GM21528 (cell line): ENCODE results near the gene CCDC149.
A peak's percentile ranks its signal among the peaks of the same experiment; 100 is the strongest.

Experiments
- ATAC-seq: cut with Tn5 transposase; IDR thresholded peaks from one replicate; pipeline ENCODE4 v1.9.1; 2021; ENCODE audit warnings: mild to moderate bottlenecking, moderate library complexity; ENCODE audit not compliant: unreplicated experiment, low FRiP score

CCDC149 gene

GRCh38 chr4:24881508-24882196 is 31.2 kb downstream of the CCDC149 start:
- no peak for ATAC-seq

GRCh38 chr4:24880186-24880585 is 32.7 kb downstream of the CCDC149 start:
- ATAC-seq: no peak

GRCh38 chr4:24878636-24879016 is 34.2 kb downstream of the CCDC149 start:
- ATAC-seq: no peak

- ATAC-seq: no peak
These were observed 34.8 kb downstream of the CCDC149 start for GRCh38 chr4:24877868-24878635.

GRCh38 chr4:24876431-24876830 is 36.4 kb downstream of the CCDC149 start:
- no peak for ATAC-seq

GRCh38 chr4:24872720-24873119 is 40.1 kb downstream of the CCDC149 start:
- no peak for ATAC-seq

GRCh38 chr4:24871210-24871609 is 41.6 kb downstream of the CCDC149 start:
- no peak for ATAC-seq

- ATAC-seq: no peak
These were observed 45.0 kb downstream of the CCDC149 start for GRCh38 chr4:24867766-24868296.

GRCh38 chr4:24867251-24867650 is 45.6 kb downstream of the CCDC149 start:
- no peak for ATAC-seq

GRCh38 chr4:24865401-24865800 is 47.4 kb downstream of the CCDC149 start:
- no peak for ATAC-seq

GRCh38 chr4:24863799-24864198 is 49.0 kb downstream of the CCDC149 start:
- no peak for ATAC-seq

- ATAC-seq: no peak
These were observed 50.6 kb downstream of the CCDC149 start for GRCh38 chr4:24862073-24862751.

GRCh38 chr4:24858550-24858949 is 54.3 kb downstream of the CCDC149 start:
- ATAC-seq: no peak

GRCh38 chr4:24858026-24858425 is 54.8 kb downstream of the CCDC149 start:
- no peak for ATAC-seq

- ATAC-seq: peak; percentile 95
These were observed 56.3 kb downstream of the CCDC149 start for GRCh38 chr4:24856586-24856985.

GRCh38 chr4:24855741-24856140 is 57.1 kb downstream of the CCDC149 start:
- ATAC-seq: no peak

- no peak for ATAC-seq
These were observed 59.7 kb downstream of the CCDC149 start for GRCh38 chr4:24853142-24853541.

- ATAC-seq: no peak
These were observed 62.2 kb downstream of the CCDC149 start for GRCh38 chr4:24850674-24851073.

GRCh38 chr4:24849756-24850155 is 63.1 kb downstream of the CCDC149 start:
- ATAC-seq: no peak

- ATAC-seq: no peak
These were observed 63.5 kb downstream of the CCDC149 start for GRCh38 chr4:24849351-24849750.

- no peak for ATAC-seq
These were observed 66.1 kb downstream of the CCDC149 start for GRCh38 chr4:24846716-24847115.
